Trophoblast cell (in vitro differentiated cells and primary cell): Measurements from ENCODE around the gene NFYA.
A peak's percentile ranks its signal among the peaks of the same experiment; 100 is the strongest.

Experiments used
- DNase-seq, 2 donors: peaks; one replicate each; pipeline ENCODE4 v3.0.0-alpha.2; 2016
- H2AFZ ChIP-seq: 2 replicates; pipeline ENCODE4 v1.6.1; 2013; ENCODE audit warnings: low read length, moderate library complexity, mild to moderate bottlenecking; ENCODE audit not compliant: insufficient read depth, poor library complexity
- H2AK5ac ChIP-seq: 2 replicates; pipeline ENCODE4 v1.6.1; 2013; ENCODE audit warnings: mild to moderate bottlenecking, low read length
- H2BK120ac ChIP-seq: 2 replicates; pipeline ENCODE4 v1.6.1; 2013; ENCODE audit warnings: low read length, mild to moderate bottlenecking, moderate library complexity; ENCODE audit not compliant: insufficient read depth, poor library complexity
- H2BK12ac ChIP-seq: 2 replicates; pipeline ENCODE4 v1.6.1; 2013; ENCODE audit warnings: mild to moderate bottlenecking, low read length, moderate library complexity
- H2BK5ac ChIP-seq: 2 replicates; pipeline ENCODE4 v1.6.1; 2013; ENCODE audit warnings: low read length, low read depth, moderate library complexity, mild to moderate bottlenecking; ENCODE audit not compliant: poor library complexity
- H3K14ac ChIP-seq: 2 replicates; pipeline ENCODE4 v1.6.1; 2013; ENCODE audit warnings: mild to moderate bottlenecking, low read length
- H3K18ac ChIP-seq: 2 replicates; pipeline ENCODE4 v1.6.1; 2013; ENCODE audit warnings: mild to moderate bottlenecking, low read length
- H3K23ac ChIP-seq: 2 replicates; pipeline ENCODE4 v1.6.1; 2013; ENCODE audit warnings: low read length
- H3K27ac ChIP-seq: 2 replicates; pipeline ENCODE4 v1.5.1; 2013; ENCODE audit warnings: low read depth, mild to moderate bottlenecking, inconsistent platforms, low read length, moderate library complexity
- H3K27me3 ChIP-seq: 2 replicates; pipeline ENCODE4 v1.6.1; 2013; ENCODE audit warnings: inconsistent platforms, mild to moderate bottlenecking, low read length, moderate library complexity; ENCODE audit not compliant: insufficient read depth
- H3K36me3 ChIP-seq, 2 experiments: 1 replicate in 1 of 2; 2 replicates in 1 of 2; pipeline ENCODE4 v1.6.1; 2013; ENCODE audit warnings: low read length in 2 of 2, mild to moderate bottlenecking in 2 of 2, moderate library complexity in 1 of 2; ENCODE audit not compliant: insufficient read depth in 2 of 2, control insufficient read depth in 1 of 2
- H3K4ac ChIP-seq: 2 replicates; pipeline ENCODE4 v1.6.1; 2013; ENCODE audit warnings: low read depth, mild to moderate bottlenecking, low read length, moderate library complexity
- H3K4me1 ChIP-seq, 2 experiments: 1 replicate in 1 of 2; 2 replicates in 1 of 2; pipeline ENCODE4 v1.6.1; 2013; ENCODE audit warnings: low read length in 2 of 2, mild to moderate bottlenecking in 2 of 2, moderate library complexity in 1 of 2; ENCODE audit not compliant: insufficient read depth in 2 of 2, control insufficient read depth in 1 of 2
- H3K4me2 ChIP-seq: 2 replicates; pipeline ENCODE4 v1.6.1; 2013; ENCODE audit warnings: inconsistent platforms, mild to moderate bottlenecking, low read length, moderate library complexity
- H3K4me3 ChIP-seq: 2 replicates; pipeline ENCODE4 v1.5.1; 2013; ENCODE audit warnings: mild to moderate bottlenecking, low read depth, low read length, inconsistent platforms
- H3K79me1 ChIP-seq: one replicate; pipeline ENCODE4 v1.6.1; 2013; ENCODE audit warnings: low read length
- H3K79me2 ChIP-seq: 2 replicates; pipeline ENCODE4 v1.6.1; 2013; ENCODE audit warnings: low read length, mild to moderate bottlenecking; ENCODE audit not compliant: control insufficient read depth, insufficient read depth, poor library complexity
- H3K9ac ChIP-seq: 2 replicates; pipeline ENCODE4 v1.6.1; 2013; ENCODE audit warnings: mild to moderate bottlenecking, low read length
- H3K9me3 ChIP-seq: 2 replicates; pipeline ENCODE4 v1.6.1; 2013; ENCODE audit warnings: low read depth, mild to moderate bottlenecking, control low read depth, inconsistent platforms, low read length; ENCODE audit not compliant: insufficient read depth
- H4K12ac ChIP-seq: 2 replicates; pipeline ENCODE4 v1.6.1; 2013; ENCODE audit warnings: low read depth, mild to moderate bottlenecking, low read length, moderate library complexity
- H4K8ac ChIP-seq: 2 replicates; pipeline ENCODE4 v1.6.1; 2013; ENCODE audit warnings: low read depth, mild to moderate bottlenecking, low read length, moderate library complexity
- H4K91ac ChIP-seq: one replicate; pipeline ENCODE4 v1.6.1; 2013; ENCODE audit warnings: low read depth, mild to moderate bottlenecking, low read length, moderate library complexity
- WGBS: extraction: QIAGEN DNeasy Blood & Tissue Kit; methylation state at CpG from one replicate; pipeline ENCODE4 v1.1.7; 2013; ENCODE audit warnings: missing lambda C conversion rate; ENCODE audit not compliant: insufficient read length, insufficient coverage; ENCODE audit errors: extremely low coverage; 5-methylcytosine and 5-hydroxymethylcytosine counted together

NFYA gene

DNA sequence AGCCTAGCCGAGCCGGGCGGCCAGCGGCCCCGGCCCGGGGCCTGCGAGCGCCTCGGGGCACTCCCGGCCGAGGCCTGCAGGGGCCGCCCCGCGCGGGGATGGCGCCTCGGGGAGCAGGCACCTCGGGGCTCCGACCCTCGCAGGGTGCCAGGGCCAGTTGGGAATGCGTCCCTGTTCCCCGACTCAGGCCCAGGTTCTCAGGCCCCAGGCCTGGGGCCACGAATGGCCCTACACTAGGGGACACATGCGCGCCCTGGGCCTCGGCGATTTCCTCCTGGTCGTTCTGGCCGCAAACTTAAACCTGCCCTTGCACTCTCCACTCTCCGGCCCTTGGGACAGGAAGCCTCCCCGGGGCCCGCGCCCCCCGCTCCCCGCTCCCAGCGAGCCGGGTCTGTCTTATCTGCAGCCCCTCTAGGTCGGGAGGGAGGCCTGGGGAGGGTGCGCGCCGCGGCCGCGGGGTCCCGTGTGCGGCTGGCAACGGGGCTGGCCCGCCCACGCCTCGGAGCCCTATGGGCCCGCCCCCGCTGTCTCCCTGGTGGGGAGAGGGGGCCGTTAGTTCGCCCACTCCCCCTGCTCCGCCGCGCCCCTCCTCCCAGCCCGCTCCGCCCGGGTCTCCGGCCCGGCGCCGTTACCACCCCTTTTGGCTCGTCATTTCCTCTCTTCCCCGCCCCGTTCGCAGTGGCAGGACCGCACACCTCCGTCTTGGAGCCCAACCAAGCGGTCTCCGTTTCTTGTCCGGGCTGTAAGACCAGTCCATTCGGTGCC is 611 bp downstream of the NFYA start:
- H3K23ac ChIP-seq, result no peak overlapping the region
- peak overlapping the region; percentile 95 for H3K9ac ChIP-seq
- H2BK120ac ChIP-seq, result peak overlapping the region; percentile 100
- peak overlapping the region; percentile 95 for H3K4me2 ChIP-seq
- peaks cover 19% of the 10 kb centered on the region for H3K79me1 ChIP-seq
- H3K79me2 ChIP-seq, result peaks cover 21% of the 10 kb centered on the region
- peak overlapping the region; percentile 100 for H3K18ac ChIP-seq
- H3K27me3 ChIP-seq, result no peaks in the 10 kb centered on the region
- H2AK5ac ChIP-seq, result peak overlapping the region; percentile 100
- peaks cover 0 to 2% of the 10 kb centered on the region in 2 experiments for H3K36me3 ChIP-seq
- peak; percentile 86 to 89 for DNase-seq
- peak overlapping the region; percentile 100 for H3K4ac ChIP-seq
- peak overlapping the region; percentile 97 for H4K8ac ChIP-seq
- H3K14ac ChIP-seq, result peak overlapping the region; percentile 100
- peak overlapping the region; percentile 100 for H4K12ac ChIP-seq
- H2BK12ac ChIP-seq, result peak overlapping the region; percentile 52
- H3K27ac ChIP-seq, result peak overlapping the region; percentile 90
- H2AFZ ChIP-seq, result peak overlapping the region; percentile 100
- H2BK5ac ChIP-seq, result peak overlapping the region; percentile 99
- no peaks in the 10 kb centered on the region for H3K9me3 ChIP-seq
- H3K4me3 ChIP-seq, result peak overlapping the region; percentile 91
- WGBS, result no CpG with 5 or more reads among the region's 74 CpGs
- peak overlapping the region; percentile 100 for H4K91ac ChIP-seq
- peaks cover 2 to 4% of the 10 kb centered on the region in 2 experiments for H3K4me1 ChIP-seq

GRCh38 chr6:41073968-41074691 is 1.4 kb downstream of the NFYA start:
- Histone ChIP-seq H2AK5ac (no peak overlapping the region), H2BK5ac (no peak overlapping the region), H3K9ac (peak overlapping the region; percentile 57), H3K27me3 (no peaks in the 10 kb centered on the region), H2BK12ac (no peak overlapping the region), H3K79me1 (peaks cover 19% of the 10 kb centered on the region), H3K4ac (peak overlapping the region; percentile 96), H3K36me3 (peaks cover 2 to 3% of the 10 kb centered on the region in 2 experiments), H4K12ac (no peak overlapping the region), H3K23ac (no peak overlapping the region), H2BK120ac (no peak overlapping the region), H2AFZ (no peak overlapping the region), H3K4me2 (peak overlapping the region; percentile 95), H3K18ac (no peak overlapping the region), H3K4me3 (peak overlapping the region; percentile 91), H3K4me1 (peaks cover 2 to 4% of the 10 kb centered on the region in 2 experiments), H4K8ac (no peak overlapping the region), H3K27ac (peak overlapping the region; percentile 90), H3K9me3 (no peaks in the 10 kb centered on the region), H3K14ac (no peak overlapping the region), H4K91ac (no peak overlapping the region), H3K79me2 (peaks cover 23% of the 10 kb centered on the region)
- WGBS, result no CpG with 5 or more reads among the region's 11 CpGs
- peak in 1 of 2 donors; percentile 11 for DNase-seq

GRCh38 chr6:41074692-41075436 is 2.1 kb downstream of the NFYA start:
- no CpG with 5 or more reads among the region's 11 CpGs for WGBS
- Histone ChIP-seq H3K9me3 (no peaks in the 10 kb centered on the region), H3K36me3 (peaks cover 3 to 6% of the 10 kb centered on the region in 2 experiments), H2BK12ac (no peak overlapping the region), H4K12ac (no peak overlapping the region), H3K9ac (no peak overlapping the region), H3K14ac (no peak overlapping the region), H2BK5ac (no peak overlapping the region), H2AK5ac (no peak overlapping the region), H3K4ac (peak overlapping the region; percentile 96), H4K91ac (no peak overlapping the region), H3K79me2 (peaks cover 23% of the 10 kb centered on the region), H3K27me3 (no peaks in the 10 kb centered on the region), H3K23ac (no peak overlapping the region), H2BK120ac (no peak overlapping the region), H3K4me3 (no peak overlapping the region), H3K79me1 (peaks cover 19% of the 10 kb centered on the region), H3K4me1 (peaks cover 2 to 4% of the 10 kb centered on the region in 2 experiments), H3K18ac (no peak overlapping the region), H2AFZ (no peak overlapping the region), H3K4me2 (peak overlapping the region; percentile 95), H3K27ac (no peak overlapping the region), H4K8ac (no peak overlapping the region)
- no peak for DNase-seq
